ENCODE measurements around the gene IL17RB.

The IL17RB gene, protein sequence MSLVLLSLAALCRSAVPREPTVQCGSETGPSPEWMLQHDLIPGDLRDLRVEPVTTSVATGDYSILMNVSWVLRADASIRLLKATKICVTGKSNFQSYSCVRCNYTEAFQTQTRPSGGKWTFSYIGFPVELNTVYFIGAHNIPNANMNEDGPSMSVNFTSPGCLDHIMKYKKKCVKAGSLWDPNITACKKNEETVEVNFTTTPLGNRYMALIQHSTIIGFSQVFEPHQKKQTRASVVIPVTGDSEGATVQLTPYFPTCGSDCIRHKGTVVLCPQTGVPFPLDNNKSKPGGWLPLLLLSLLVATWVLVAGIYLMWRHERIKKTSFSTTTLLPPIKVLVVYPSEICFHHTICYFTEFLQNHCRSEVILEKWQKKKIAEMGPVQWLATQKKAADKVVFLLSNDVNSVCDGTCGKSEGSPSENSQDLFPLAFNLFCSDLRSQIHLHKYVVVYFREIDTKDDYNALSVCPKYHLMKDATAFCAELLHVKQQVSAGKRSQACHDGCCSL

DNA sequence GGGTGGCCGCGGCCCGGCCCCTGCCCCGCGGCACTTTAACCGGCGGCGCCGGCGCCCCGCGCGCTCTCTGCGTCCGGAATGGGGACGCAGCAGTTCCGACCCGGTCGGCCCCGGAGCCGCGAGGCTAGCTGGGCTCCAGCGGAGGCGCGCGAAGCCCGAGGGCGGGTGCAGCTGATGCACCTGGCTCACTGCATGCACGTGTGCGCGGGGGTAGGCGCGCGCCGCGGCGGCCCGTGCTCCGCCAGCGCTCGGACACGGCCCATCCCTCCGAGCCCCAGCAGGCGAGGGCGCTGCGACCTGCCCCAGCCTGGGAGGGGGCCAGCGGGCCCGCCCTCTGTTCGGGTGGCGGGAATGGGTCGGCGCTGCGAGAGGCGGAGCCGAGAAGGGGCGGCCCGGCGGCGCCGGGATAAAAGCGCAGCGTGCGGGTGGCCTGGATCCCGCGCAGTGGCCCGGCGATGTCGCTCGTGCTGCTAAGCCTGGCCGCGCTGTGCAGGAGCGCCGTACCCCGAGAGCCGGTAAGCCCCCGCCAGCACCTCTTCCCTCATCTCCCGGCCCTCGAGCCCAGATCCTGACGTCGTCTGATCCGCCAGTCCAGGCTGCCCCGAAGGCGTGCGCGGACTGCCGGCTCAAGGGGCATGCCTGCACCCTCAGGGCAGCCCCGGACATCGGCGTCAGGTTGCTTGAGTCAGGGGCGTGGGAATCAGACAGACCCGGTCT lies at the start of gene IL17RB, which contains the start of gene CHDH:
Gene IL17RB, plus strand, starts transcription at position 435 of the 717 bp plus-strand sequence. Its CDS starts 21 bp downstream, at position 456.
Gene CHDH, minus strand, starts transcription at position 286 of the 717 bp plus-strand sequence. CDS start 22,411 bp downstream, outside the sequence.
- POLR2A ChIA-PET (ENCODE audit: low non-redundant PET), result no interaction called here
- peak; percentile 5 for DNase-seq (ENCODE audit: low spot score)
- H3K27ac ChIP-seq, result no peak within 1 kb of the TSS
- no peak for TF ChIP-seq CTCF (conservative IDR thresholded peaks at IDR 0.05; ENCODE audit: low read depth)
- CTCF ChIA-PET, result no interaction called here

GRCh38 chr3:53798144-53798543 lies 48.2 kb upstream of the IL17RB start:
- DNase-seq (ENCODE audit: low spot score), result no peak
- POLR2A ChIA-PET (ENCODE audit: low non-redundant PET), result no interaction called here
- no peak for TF ChIP-seq CTCF (conservative IDR thresholded peaks at IDR 0.05; ENCODE audit: low read depth)
- CTCF ChIA-PET, result no interaction called here
- no peak overlapping the region for H3K27ac ChIP-seq

DNA sequence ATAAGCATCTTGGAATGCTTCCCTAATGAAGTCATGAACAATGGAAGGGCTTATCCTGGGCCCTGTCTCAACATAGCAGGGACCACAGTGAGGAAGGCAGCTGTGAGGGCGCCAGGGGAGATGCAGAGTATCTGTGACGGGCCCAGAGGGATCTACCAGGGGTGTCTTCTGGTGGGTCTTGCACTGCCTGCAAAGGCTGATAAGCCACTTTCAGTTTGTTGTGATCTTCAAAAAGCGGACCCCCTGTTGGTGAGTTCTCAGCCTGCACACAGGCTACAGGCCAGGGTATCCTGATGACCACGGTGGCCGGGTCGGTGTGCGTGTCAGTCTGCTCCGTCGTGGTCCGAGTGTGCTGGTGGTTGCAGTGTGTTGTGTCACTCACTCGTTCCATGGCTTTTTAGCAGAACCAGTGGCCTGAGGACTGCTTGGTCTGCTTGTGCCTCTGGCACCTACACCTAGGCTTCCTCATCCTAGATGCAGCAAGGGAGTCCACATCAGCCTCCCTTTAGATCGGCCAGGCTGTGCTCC lies 47.0 kb upstream of the IL17RB start:
- no peak for TF ChIP-seq CTCF (conservative IDR thresholded peaks at IDR 0.05; ENCODE audit: low read depth)
- DNase-seq (ENCODE audit: low spot score), result no peak
- CTCF ChIA-PET, result no interaction called here
- H3K27ac ChIP-seq, result no peak overlapping the region
- POLR2A ChIA-PET (ENCODE audit: low non-redundant PET), result no interaction called here

DNA sequence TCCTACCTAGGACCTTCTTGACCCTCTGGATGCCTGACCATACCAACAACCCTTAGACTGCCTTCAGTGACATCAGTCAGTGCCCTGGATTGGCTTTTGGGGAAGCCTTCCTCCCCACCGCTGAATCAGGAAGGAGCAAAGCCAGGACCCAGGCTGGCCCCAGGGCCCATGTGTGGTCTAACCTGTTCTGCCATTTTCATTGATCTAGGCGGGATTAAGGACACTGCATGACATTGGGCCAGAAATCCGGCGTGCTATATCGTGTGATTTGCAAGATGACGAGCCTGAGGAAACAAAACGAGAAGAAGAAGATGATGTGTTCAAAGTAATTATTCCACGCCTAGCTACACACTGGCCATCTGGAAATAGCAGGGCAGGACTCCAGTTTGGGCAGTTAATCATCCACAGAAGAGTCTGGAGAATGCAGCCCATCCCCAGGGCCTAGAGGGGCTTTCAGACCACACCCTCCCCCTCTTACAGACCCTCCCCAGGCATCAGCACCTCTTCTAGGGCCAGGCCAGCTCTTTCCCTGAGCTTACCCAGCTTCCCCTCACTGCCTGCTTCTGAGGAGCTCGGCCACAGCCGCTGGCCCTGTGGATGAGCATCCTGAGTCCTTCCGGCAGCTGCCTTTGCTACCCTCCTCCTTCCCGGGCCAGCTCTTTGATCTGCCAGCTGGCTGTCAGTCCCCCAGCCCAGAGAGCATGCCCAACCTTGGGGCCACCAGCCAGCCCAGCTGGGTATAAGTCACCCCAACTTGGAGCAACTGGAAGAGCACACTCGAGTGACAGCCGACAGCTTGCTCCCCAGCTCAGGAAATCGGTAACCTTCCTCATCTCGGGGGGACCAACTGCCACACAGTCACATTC lies 46.1 kb upstream of the IL17RB start:
- no peak for DNase-seq (ENCODE audit: low spot score)
- no peak overlapping the region for H3K27ac ChIP-seq
- CTCF ChIA-PET, result no interaction called here
- TF ChIP-seq CTCF (conservative IDR thresholded peaks at IDR 0.05; ENCODE audit: low read depth), result no peak
- POLR2A ChIA-PET (ENCODE audit: low non-redundant PET), result no interaction called here

GRCh38 chr3:53801319-53801718 lies 45.0 kb upstream of the IL17RB start:
- no peak for TF ChIP-seq CTCF (conservative IDR thresholded peaks at IDR 0.05; ENCODE audit: low read depth)
- H3K27ac ChIP-seq, result no peak overlapping the region
- ChIA-PET CTCF (no interaction called here), POLR2A (ENCODE audit: low non-redundant PET) (no interaction called here)
- no peak for DNase-seq (ENCODE audit: low spot score)
